IMR-90 (cell line): ENCODE results near the gene PIPOX. TPM values are rescaled to one million over a fixed set of nuclear protein-coding genes. Genes with fewer than 3 reads are reported as not detected.

ENCODE experiments used
- ATAC-seq: fragments of 200-7000 bp; cut with Tn5 transposase; 2 replicates; pipeline ENCODE4 v1.9.1; 2020; ENCODE audit warnings: low read depth, mild to moderate bottlenecking, moderate library complexity
- BruUV-seq: library from RNA; stranded (reverse); fragments of 400-500 nt; replicated peaks from 2 replicates; lab custom pipeline; 2021; lab: Mats Ljungman, UMichigan
- CTCF ChIA-PET: fragments of 300-600 bp; formaldehyde crosslinking; extraction: SDS; loops from one replicate; lab custom pipeline; 2021; ENCODE audit warnings: antibody characterized with exemption; lab: Yijun Ruan, JAX
- POLR2A ChIA-PET: fragments of 300-600 bp; sonication (Branson Sonifier 250); formaldehyde crosslinking; loops from one replicate; lab custom pipeline; 2022; ENCODE audit warnings: antibody characterized with exemption; ENCODE audit not compliant: unreplicated experiment; lab: Charles Lee
- DNase-seq: peaks from one replicate; pipeline ENCODE4 v3.0.0; 2013
- H2AFZ ChIP-seq: replicated peaks from 2 replicates; pipeline ENCODE3; 2013; ENCODE audit warnings: low read length, mild to moderate bottlenecking; ENCODE audit not compliant: poor library complexity
- H2AK5ac ChIP-seq: 2 replicates; pipeline ENCODE4 v1.6.1; 2013; ENCODE audit warnings: low read depth, low read length, inconsistent platforms
- H2AK9ac ChIP-seq: replicated peaks from 2 replicates; pipeline ENCODE3; 2013; ENCODE audit warnings: mild to moderate bottlenecking, low read depth, low read length, moderate library complexity; ENCODE audit not compliant: poor library complexity
- H2BK120ac ChIP-seq: 2 replicates; pipeline ENCODE4 v1.6.1; 2013; ENCODE audit warnings: low read depth, low read length, inconsistent platforms
- H2BK15ac ChIP-seq: 3 replicates; pipeline ENCODE4 v1.6.1; 2013; ENCODE audit warnings: low read depth, low read length, inconsistent platforms
- H2BK20ac ChIP-seq: 2 replicates; pipeline ENCODE4 v1.6.1; 2013; ENCODE audit warnings: low read depth, mild to moderate bottlenecking, inconsistent platforms, low read length, moderate library complexity
- H2BK5ac ChIP-seq: 2 replicates; pipeline ENCODE4 v1.6.1; 2013; ENCODE audit warnings: mild to moderate bottlenecking, low read depth, low read length, inconsistent platforms; ENCODE audit not compliant: poor library complexity, severe bottlenecking
- H3K14ac ChIP-seq: replicated peaks from 2 replicates; pipeline ENCODE4 v1.6.1; 2013; ENCODE audit warnings: low read depth, low read length, inconsistent platforms
- H3K18ac ChIP-seq: 2 replicates; pipeline ENCODE4 v1.6.1; 2013; ENCODE audit warnings: low read depth, low read length, control low read depth
- H3K23ac ChIP-seq: 2 replicates; pipeline ENCODE4 v1.6.1; 2013; ENCODE audit warnings: low read depth, low read length, inconsistent platforms
- H3K27ac ChIP-seq: 2 replicates; pipeline ENCODE4 v1.5.1; 2013; ENCODE audit warnings: mild to moderate bottlenecking, control low read depth, low read length; ENCODE audit not compliant: insufficient read depth
- H3K27me3 ChIP-seq: 2 replicates; pipeline ENCODE4 v1.6.1; 2013; ENCODE audit warnings: low read length; ENCODE audit not compliant: control insufficient read depth, insufficient read depth
- H3K36me3 ChIP-seq: 2 replicates; pipeline ENCODE4 v1.6.1; 2013; ENCODE audit warnings: low read length, mixed read lengths; ENCODE audit not compliant: control insufficient read depth, insufficient read depth
- H3K4ac ChIP-seq: 2 replicates; pipeline ENCODE4 v1.6.1; 2013; ENCODE audit warnings: low read depth, low read length, inconsistent platforms
- H3K4me1 ChIP-seq: 2 replicates; pipeline ENCODE4 v1.6.1; 2013; ENCODE audit warnings: low read length, mixed read lengths; ENCODE audit not compliant: control insufficient read depth, insufficient read depth
- H3K4me2 ChIP-seq: 2 replicates; pipeline ENCODE4 v1.6.1; 2013; ENCODE audit warnings: low read depth, mild to moderate bottlenecking, control low read depth, low read length, moderate library complexity
- H3K4me3 ChIP-seq: 2 replicates; pipeline ENCODE4 v1.5.1; 2013; ENCODE audit warnings: low read depth, mild to moderate bottlenecking, control low read depth, low read length, moderate library complexity; ENCODE audit not compliant: insufficient read depth
- H3K56ac ChIP-seq: 2 replicates; pipeline ENCODE4 v1.6.1; 2013; ENCODE audit warnings: low read length, inconsistent platforms; ENCODE audit not compliant: insufficient read depth; ENCODE audit errors: extremely low read depth
- H3K79me1 ChIP-seq, 2 experiments: 2 replicates each; pipeline ENCODE4 v1.6.1; 2013; ENCODE audit warnings: low read length in 2 of 2, inconsistent platforms in 1 of 2, low read depth in 1 of 2
- H3K9ac ChIP-seq: 2 replicates; pipeline ENCODE4 v1.6.1; 2013; ENCODE audit warnings: low read depth, low read length, control low read depth
- H3K9me1 ChIP-seq: 2 replicates; pipeline ENCODE4 v1.6.1; 2013; ENCODE audit warnings: low read length, inconsistent platforms; ENCODE audit not compliant: insufficient read depth
- H3K9me3 ChIP-seq: 2 replicates; pipeline ENCODE4 v1.6.1; 2013; ENCODE audit warnings: low read length; ENCODE audit not compliant: control insufficient read depth, insufficient read depth
- H4K20me1 ChIP-seq: 2 replicates; pipeline ENCODE4 v1.6.1; 2013; ENCODE audit warnings: low read length, inconsistent platforms; ENCODE audit not compliant: insufficient read depth
- H4K5ac ChIP-seq: 2 replicates; pipeline ENCODE4 v1.6.1; 2013; ENCODE audit warnings: mild to moderate bottlenecking, low read depth, low read length, control low read depth
- H4K8ac ChIP-seq, 2 experiments: 2 replicates each; pipeline ENCODE4 v1.6.1; 2013; ENCODE audit warnings: low read depth in 2 of 2, low read length in 2 of 2, control low read depth in 1 of 2, inconsistent platforms in 1 of 2
- H4K91ac ChIP-seq: 2 replicates; pipeline ENCODE4 v1.6.1; 2013; ENCODE audit warnings: low read depth, low read length, inconsistent platforms; ENCODE audit not compliant: insufficient read depth
- CEBPB ChIP-seq: IDR thresholded peaks from 2 replicates; pipeline ENCODE4 v1.6.1; 2012; ENCODE audit warnings: low read depth, low read length, improper control_type of control experiment
- CHD1 ChIP-seq: IDR thresholded peaks from 2 replicates; pipeline ENCODE4 v1.6.1; 2012; ENCODE audit warnings: low read depth, low read length, improper control_type of control experiment
- CTCF ChIP-seq: conservative IDR thresholded peaks from 2 replicates; pipeline ENCODE4 v1.5.1; 2012; ENCODE audit warnings: mild to moderate bottlenecking, low read depth, low read length, improper control_type of control experiment
- ELK1 ChIP-seq: fragments of 150-350 bp; IDR thresholded peaks from 2 replicates; pipeline ENCODE4 v1.6.1; 2016; ENCODE audit warnings: low read depth, mild to moderate bottlenecking, low read length, moderate library complexity, borderline replicate concordance
- FOS ChIP-seq: fragments of 150-350 bp; IDR thresholded peaks from 2 replicates; pipeline ENCODE4 v1.6.1; 2016; ENCODE audit warnings: low read depth, low read length
- MAFK ChIP-seq: IDR thresholded peaks from 2 replicates; pipeline ENCODE4 v1.6.1; 2012; ENCODE audit warnings: low read depth, low read length, improper control_type of control experiment
- MAZ ChIP-seq: IDR thresholded peaks from 2 replicates; pipeline ENCODE4 v1.6.1; 2012; ENCODE audit warnings: low read depth, mild to moderate bottlenecking, low read length, improper control_type of control experiment, moderate library complexity, borderline replicate concordance
- MXI1 ChIP-seq: IDR thresholded peaks from 2 replicates; pipeline ENCODE4 v1.6.1; 2012; ENCODE audit warnings: low read depth, mild to moderate bottlenecking, low read length, moderate library complexity, borderline replicate concordance
- NFE2L2 ChIP-seq: fragments of 150-350 bp; IDR thresholded peaks from 2 replicates; pipeline ENCODE4 v1.6.1; 2016; ENCODE audit warnings: low read depth, mild to moderate bottlenecking, low read length
- POLR2A ChIP-seq: IDR thresholded peaks from 2 replicates; pipeline ENCODE4 v1.6.1; 2012; ENCODE audit warnings: mild to moderate bottlenecking, low read depth, low read length
- RAD21 ChIP-seq: IDR thresholded peaks from 2 replicates; pipeline ENCODE4 v1.6.1; 2012; ENCODE audit warnings: low read length, improper control_type of control experiment
- RCOR1 ChIP-seq: IDR thresholded peaks from 2 replicates; pipeline ENCODE4 v1.6.1; 2012; ENCODE audit warnings: mild to moderate bottlenecking, low read length, improper control_type of control experiment; ENCODE audit not compliant: insufficient replicate concordance
- RFX5 ChIP-seq: IDR thresholded peaks from 2 replicates; pipeline ENCODE4 v1.8.0; 2012; ENCODE audit warnings: low read depth, mild to moderate bottlenecking, low read length, moderate library complexity
- SMC3 ChIP-seq: fragments of 150-350 bp; IDR thresholded peaks from 2 replicates; pipeline ENCODE4 v1.6.1; 2016; ENCODE audit warnings: low read depth, mild to moderate bottlenecking, antibody characterized with exemption, low read length, moderate library complexity
- USF2 ChIP-seq: fragments of 150-350 bp; IDR thresholded peaks from 2 replicates; pipeline ENCODE4 v1.6.1; 2017; ENCODE audit warnings: mild to moderate bottlenecking, antibody characterized with exemption, low read length, low read depth
- WGBS, 2 experiments: methylation state at CpG; one replicate each; pipeline versions ENCODE4 v1.1.5 to v1.1.7; 2013; ENCODE audit warnings: missing lambda C conversion rate in 2 of 2; ENCODE audit not compliant: insufficient read length in 1 of 2; ENCODE audit errors: extremely low coverage in 2 of 2; 5-methylcytosine and 5-hydroxymethylcytosine counted together
- dilution Hi-C: fragments of 300-500 bp; cut with HindIII; formaldehyde crosslinking; loops from one replicate; pipeline ENCODE4 v1.14.3; 2018; ENCODE audit warnings: low sequenced_read_pairs; ENCODE audit not compliant: unreplicated experiment
- in situ Hi-C: fragments of 300-500 bp; cut with MboI; formaldehyde crosslinking; loops from 3 replicates; pipeline ENCODE4 v1.14.3; 2019; ENCODE audit warnings: low sequenced_read_pairs, inconsistent platforms, mixed read lengths
- intact Hi-C: fragments of 100-400 bp; cut with micrococcal nuclease; formaldehyde crosslinking; loops from 2 replicates; pipeline ENCODE4 v1.10.0; 2022
- polyA plus RNA-seq, 3 experiments: library from polyadenylated mRNA; depleted of rRNA; stranded (reverse); fragments of >200 nt; gene quantifications; 2 replicates each; pipeline ENCODE4 v1.2.3, GENCODE V29; 2012; ENCODE audit warnings: low replicate concordance in 1 of 3
- total RNA-seq: library from RNA; depleted of rRNA; stranded (reverse); fragments of >200 nt; gene quantifications from 2 replicates; pipeline ENCODE4 v1.2.3, GENCODE V29; 2012

PIPOX gene
- total and polyA plus RNA-seq, 2 of the 4 experiments (the other 2 are of a cell fraction) = 0.43 to 1.3 TPM

- dilution Hi-C loops = no loop called here
- DNase-seq (no peak), ATAC-seq (no peak)
- Histone ChIP-seq H3K4me2 (no peak overlapping the region), H3K23ac (no peak overlapping the region), H2BK5ac (no peak overlapping the region), H4K20me1 (no peaks in the 10 kb centered on the region; the same call in 1 of the 2 replicates), H2AK5ac (no peak overlapping the region), H3K14ac (no peak overlapping the region), H2BK120ac (no peak overlapping the region), H3K27me3 (peaks cover 15% of the 10 kb centered on the region), H4K91ac (no peak overlapping the region), H3K9me3 (no peaks in the 10 kb centered on the region), H3K79me1 (no peaks in the 10 kb centered on the region), H3K4me1 (no peaks in the 10 kb centered on the region), H2BK15ac (no peak overlapping the region), H4K5ac (no peak overlapping the region), H3K9me1 (no peaks in the 10 kb centered on the region), H2AK9ac (no peak overlapping the region), H3K4ac (no peak overlapping the region), H3K4me3 (no peak overlapping the region), H2BK20ac (no peak overlapping the region), H3K18ac (no peak overlapping the region), H4K8ac (no peak overlapping the region), H3K27ac (no peak overlapping the region), H3K36me3 (peaks cover 15% of the 10 kb centered on the region), H3K56ac (no peak overlapping the region), H2AFZ (no peak overlapping the region), H3K9ac (no peak overlapping the region)
- intact Hi-C loops = no loop called here
- POLR2A ChIA-PET = no interaction called here
- CTCF ChIA-PET = no interaction called here
- TF ChIP-seq RFX5 = no peak
- TF ChIP-seq CTCF = no peak
- no peak for TF ChIP-seq ELK1
- no peak for TF ChIP-seq CHD1
- TF ChIP-seq CEBPB = no peak
- TF ChIP-seq USF2 = no peak
- no peak for TF ChIP-seq RAD21
- no peak for TF ChIP-seq MAFK
- no peak for TF ChIP-seq FOS
- no peak for TF ChIP-seq MAZ
- no peak for TF ChIP-seq MXI1
- TF ChIP-seq RCOR1 = no peak
- no peak for TF ChIP-seq POLR2A
- TF ChIP-seq NFE2L2 = no peak
- TF ChIP-seq SMC3 = no peak
- in situ Hi-C loops = no loop called here
- no TSS peak for BruUV-seq
- no CpG with 5 or more reads among the region's 4 CpGs for WGBS, 2 experiments
Observed at GRCh38 chr17:29073520-29073919, 30.6 kb downstream of the PIPOX start.
